SJSA1 (cell line): ENCODE data around the gene HRK. TPM values are rescaled to one million over a fixed set of nuclear protein-coding genes. Genes with fewer than 3 reads are reported as not detected.
A peak's percentile ranks its signal among the peaks of the same experiment; 100 is the strongest.

Experiments used
- DNase-seq, 2 experiments: peaks; one replicate each; pipeline ENCODE4 v3.0.0-alpha.2; 2015 to 2020; ENCODE audit warnings: low spot score in 2 of 2, low read depth in 1 of 2
- H3K27ac ChIP-seq: fragments of 250-450 bp; sonication (Bioruptor Pico); 2 replicates; pipeline ENCODE4 v1.5.1; 2020; ENCODE audit warnings: mild to moderate bottlenecking, moderate library complexity
- H3K27me3 ChIP-seq: fragments of 250-450 bp; sonication (Bioruptor Pico); replicated peaks from 2 replicates; pipeline ENCODE4 v1.5.1; 2020; ENCODE audit warnings: mild to moderate bottlenecking, moderate library complexity
- H3K36me3 ChIP-seq: fragments of 250-450 bp; sonication (Bioruptor Pico); 2 replicates; pipeline ENCODE4 v1.5.1; 2020; ENCODE audit warnings: mild to moderate bottlenecking
- H3K4me1 ChIP-seq: fragments of 250-450 bp; sonication (Bioruptor Pico); replicated peaks from 2 replicates; pipeline ENCODE4 v1.6.1; 2021; ENCODE audit warnings: mild to moderate bottlenecking
- H3K4me3 ChIP-seq: fragments of 250-450 bp; sonication (Bioruptor Pico); 2 replicates; pipeline ENCODE4 v1.5.1; 2020; ENCODE audit warnings: mild to moderate bottlenecking
- H3K9me3 ChIP-seq: fragments of 250-450 bp; sonication (Bioruptor Pico); replicated peaks from 2 replicates; pipeline ENCODE4 v1.5.1; 2020; ENCODE audit warnings: mild to moderate bottlenecking
- total RNA-seq: library from RNA; depleted of rRNA; stranded (reverse); fragments of >200 nt; shearing (Covaris generic); gene quantifications from 2 replicates; pipeline ENCODE4 v1.2.3, GENCODE V29; 2014

HRK gene
- total RNA-seq, 1 experiment from 2014 or later = not detected

DNA sequence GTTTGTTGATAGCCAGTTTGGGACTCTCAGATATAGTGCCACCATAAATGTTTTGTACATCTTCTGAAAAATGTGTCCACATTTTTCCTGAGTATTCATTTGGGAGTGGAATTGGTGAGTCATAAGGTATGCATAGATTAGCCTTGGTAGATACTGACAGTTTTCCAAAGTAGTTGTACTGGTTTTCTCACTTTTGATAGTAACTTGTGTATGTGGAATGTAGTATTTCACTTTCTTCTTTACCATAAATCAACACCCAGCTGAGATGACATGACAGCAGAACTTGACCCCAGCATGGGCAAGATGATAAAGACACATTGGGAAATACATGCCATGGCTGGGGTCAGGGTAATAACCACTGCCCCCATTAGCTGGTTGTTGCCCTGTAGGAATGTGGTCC is 34.9 kb upstream of the HRK start:
- 0 out of 2 replicates have a peak, but pooled peaks cover 4% of the 10 kb centered on the region for H3K9me3 ChIP-seq
- H3K4me1 ChIP-seq = peaks cover 17% of the 10 kb centered on the region
- H3K27me3 ChIP-seq = no peaks in the 10 kb centered on the region
- no peak overlapping the region for H3K27ac ChIP-seq
- no peak for DNase-seq
- H3K4me3 ChIP-seq = no peak overlapping the region
- H3K36me3 ChIP-seq = peaks cover 38% of the 10 kb centered on the region

DNA sequence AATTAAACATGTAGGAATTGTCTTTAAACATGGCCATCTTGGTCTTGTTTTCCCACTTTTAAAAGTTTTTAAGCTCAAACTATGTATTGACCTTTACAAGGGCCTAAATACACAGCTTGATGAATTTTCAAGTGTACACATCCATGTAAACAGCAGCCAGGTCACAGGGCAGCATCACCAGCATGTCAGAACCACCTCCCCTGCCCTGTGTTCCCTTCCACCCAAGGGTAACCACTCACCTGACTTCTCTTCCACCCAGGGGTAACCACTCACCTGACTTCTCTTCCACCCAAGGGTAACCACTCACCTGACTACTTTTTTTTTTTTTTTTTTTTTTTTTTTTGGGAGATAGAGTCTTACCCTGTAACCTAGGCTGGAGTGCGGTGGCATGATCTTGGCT is 34.1 kb upstream of the HRK start:
- H3K36me3 ChIP-seq = peaks cover 42% of the 10 kb centered on the region
- H3K9me3 ChIP-seq = 0 out of 2 replicates have a peak, but pooled peaks cover 4% of the 10 kb centered on the region
- no peak overlapping the region for H3K27ac ChIP-seq
- DNase-seq = no peak
- H3K4me1 ChIP-seq = peaks cover 17% of the 10 kb centered on the region
- H3K4me3 ChIP-seq = no peak overlapping the region
- no peaks in the 10 kb centered on the region for H3K27me3 ChIP-seq

DNA sequence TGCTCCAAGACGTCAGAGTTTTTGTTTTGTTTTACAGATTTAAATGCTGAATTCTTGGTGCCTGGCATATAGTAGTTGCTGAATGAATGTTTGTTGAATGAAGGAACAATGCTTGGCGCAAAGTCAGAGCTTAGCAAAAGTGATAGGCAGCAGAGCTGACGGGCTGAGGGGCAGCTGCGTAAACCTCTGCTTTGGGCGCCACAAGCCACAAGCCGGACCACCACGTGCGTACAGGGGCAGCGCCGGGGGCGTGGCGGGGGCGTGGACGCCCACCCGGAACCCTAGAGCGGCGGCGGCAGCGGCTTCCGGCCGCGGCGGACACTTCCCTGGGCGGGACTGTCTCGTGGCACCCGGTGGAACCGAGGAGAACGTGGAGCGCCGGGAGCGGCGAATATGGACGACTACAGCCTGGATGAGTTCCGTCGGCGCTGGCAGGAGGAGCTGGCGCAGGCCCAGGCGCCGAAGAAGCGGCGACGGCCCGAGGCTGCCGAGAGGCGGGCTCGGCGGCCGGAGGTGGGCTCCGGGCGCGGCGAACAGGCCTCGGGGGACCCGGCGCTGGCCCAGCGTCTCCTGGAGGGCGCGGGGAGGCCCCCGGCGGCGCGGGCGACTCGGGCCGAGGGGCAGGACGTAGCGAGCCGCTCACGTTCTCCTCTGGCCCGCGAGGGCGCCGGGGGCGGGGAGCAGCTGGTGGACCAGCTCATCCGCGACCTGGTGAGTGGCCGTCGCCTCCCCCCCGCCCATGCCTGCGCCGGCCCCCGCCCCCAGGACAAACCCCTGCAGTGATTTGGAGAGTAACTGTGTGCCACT is 29.6 kb upstream of the HRK start, which contains the start of gene FBXW8:
Gene FBXW8 (plus strand): TSS at position 306 of the 807 bp plus-strand sequence. CDS start 88 bp downstream, at position 394.
- Histone ChIP-seq H3K36me3 (peaks cover 15% of the 10 kb centered on the region), H3K9me3 (0 out of 2 replicates have a peak, but pooled peaks cover 2% of the 10 kb centered on the region), H3K27me3 (no peaks in the 10 kb centered on the region; the same call in 1 of the 2 replicates), H3K27ac (peak within 1 kb of the TSS; percentile 78), H3K4me3 (peak within 1 kb of the TSS; percentile 98), H3K4me1 (peaks cover 2% of the 10 kb centered on the region)
- DNase-seq = peak; percentile 74 to 86

DNA sequence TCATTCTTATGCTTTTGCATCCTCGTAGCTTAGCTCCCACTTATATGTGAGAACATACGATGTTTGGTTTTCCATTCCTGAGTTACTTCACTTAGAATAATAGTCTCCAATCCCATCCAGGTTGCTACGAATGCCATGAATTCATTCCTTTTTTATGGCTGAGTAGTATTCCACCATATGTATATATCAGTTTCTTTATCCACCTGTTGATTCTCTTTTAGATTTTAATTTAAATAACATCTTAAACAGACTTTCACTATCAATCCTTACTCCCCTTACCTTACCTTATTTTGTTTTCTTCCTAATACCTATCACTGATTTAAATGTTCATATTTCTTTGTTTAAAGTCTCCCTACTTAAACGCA is 29.0 kb upstream of the HRK start:
- no peak overlapping the region for H3K27ac ChIP-seq

DNA sequence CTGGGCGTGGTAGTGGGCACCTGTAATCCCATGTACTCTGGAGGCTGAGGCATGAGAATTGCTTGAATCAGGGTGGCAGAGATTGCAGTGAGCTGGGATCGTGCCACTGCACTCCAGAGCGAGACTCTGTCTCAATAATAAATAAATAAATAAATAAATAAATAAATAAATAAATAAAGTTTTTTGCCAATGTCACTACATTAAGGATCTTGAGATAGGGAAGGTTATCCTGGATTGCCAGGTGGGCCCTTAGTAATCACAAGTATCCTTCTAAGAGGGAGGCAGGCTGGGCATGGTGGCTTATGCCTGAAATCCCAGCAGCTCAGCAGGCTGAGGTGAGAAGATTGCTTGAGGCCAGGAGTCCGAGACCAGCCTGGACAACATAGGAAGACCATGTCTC is 25.0 kb upstream of the HRK start:
- DNase-seq = no peak
- Histone ChIP-seq H3K27ac (no peak overlapping the region), H3K9me3 (no peaks in the 10 kb centered on the region; the same call in 1 of the 2 replicates), H3K4me3 (no peak overlapping the region), H3K36me3 (peaks cover 4% of the 10 kb centered on the region), H3K4me1 (no peaks in the 10 kb centered on the region), H3K27me3 (peaks cover 8% of the 10 kb centered on the region; the same call in 1 of the 2 replicates)

More for the DNA sequence above, 29.0 kb upstream of the HRK start:
- Histone ChIP-seq H3K4me1 (no peaks in the 10 kb centered on the region), H3K9me3 (no peaks in the 10 kb centered on the region), H3K27me3 (no peaks in the 10 kb centered on the region; the same call in 1 of the 2 replicates), H3K36me3 (peaks cover 12% of the 10 kb centered on the region), H3K4me3 (peak overlapping the region; percentile 98)
- no peak for DNase-seq

DNA sequence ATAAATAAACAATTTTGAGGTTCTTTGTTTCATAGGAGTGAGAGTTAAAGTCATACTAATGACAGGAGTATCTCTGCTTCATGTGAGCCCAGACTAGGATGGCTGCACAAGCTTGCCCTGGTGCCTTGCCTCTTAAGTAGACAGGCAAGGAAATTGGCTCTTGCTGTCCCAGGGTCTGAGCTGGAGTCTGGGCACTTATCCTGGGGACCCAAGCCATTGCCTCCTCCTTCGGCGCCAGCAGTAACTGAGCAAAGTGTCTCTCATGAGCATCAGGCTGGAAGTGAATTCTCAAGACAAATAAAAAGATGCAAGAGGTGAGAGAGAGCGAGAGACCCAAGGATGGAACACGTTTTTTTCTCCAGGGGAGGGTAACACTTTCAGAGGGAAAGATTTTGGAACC is 22.6 kb upstream of the HRK start:
- Histone ChIP-seq H3K27ac (no peak overlapping the region), H3K4me1 (no peaks in the 10 kb centered on the region), H3K4me3 (no peak overlapping the region), H3K36me3 (no peaks in the 10 kb centered on the region), H3K9me3 (no peaks in the 10 kb centered on the region; the same call in 1 of the 2 replicates), H3K27me3 (0 out of 2 replicates have a peak, but pooled peaks cover 8% of the 10 kb centered on the region)
- no peak for DNase-seq

DNA sequence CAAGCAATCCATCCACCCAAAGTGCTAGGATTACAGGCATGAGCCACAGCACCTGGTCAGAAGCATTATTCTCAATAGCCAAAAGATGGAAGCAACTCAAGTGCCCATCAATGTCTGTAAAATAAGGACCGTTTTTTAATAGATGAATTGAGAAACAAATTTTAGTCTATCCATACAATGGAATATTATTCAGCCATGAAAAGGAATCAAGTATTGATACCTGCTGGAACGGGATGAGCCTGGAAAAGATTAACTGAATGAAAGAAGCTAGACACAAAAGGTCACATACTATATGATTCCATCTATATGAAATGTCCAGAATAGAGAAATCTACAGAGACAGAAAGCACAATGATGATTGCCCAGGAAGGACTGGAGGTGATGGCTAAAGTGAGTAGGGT is 20.4 kb upstream of the HRK start:
- no peaks in the 10 kb centered on the region for H3K36me3 ChIP-seq
- H3K9me3 ChIP-seq = no peaks in the 10 kb centered on the region; the same call in 1 of the 2 replicates
- DNase-seq = no peak
- no peak overlapping the region for H3K27ac ChIP-seq
- H3K4me1 ChIP-seq = no peaks in the 10 kb centered on the region
- no peak overlapping the region for H3K4me3 ChIP-seq
- H3K27me3 ChIP-seq = 0 out of 2 replicates have a peak, but pooled peaks cover 13% of the 10 kb centered on the region

DNA sequence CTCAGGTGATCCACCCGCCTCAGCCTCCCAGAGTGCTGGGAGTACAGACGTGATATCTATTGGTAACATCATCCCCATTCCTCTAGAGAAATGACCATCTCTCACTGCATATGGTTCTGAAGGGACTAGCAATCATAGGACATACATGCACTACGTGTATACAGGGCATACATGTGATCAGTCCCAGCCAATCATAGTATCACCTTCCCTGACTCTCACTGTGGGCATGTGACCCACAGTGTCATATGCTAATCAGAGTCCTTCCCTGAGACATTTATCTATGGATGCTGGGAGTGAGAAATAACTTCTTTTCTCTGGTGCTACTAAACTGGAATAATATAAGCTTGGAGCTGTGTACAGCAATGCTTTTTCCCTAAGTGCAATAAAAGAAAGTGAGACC is 17.4 kb upstream of the HRK start:
- Histone ChIP-seq H3K27ac (no peak overlapping the region), H3K4me3 (no peak overlapping the region), H3K36me3 (no peaks in the 10 kb centered on the region), H3K27me3 (0 out of 2 replicates have a peak, but pooled peaks cover 13% of the 10 kb centered on the region), H3K9me3 (no peaks in the 10 kb centered on the region; the same call in 1 of the 2 replicates), H3K4me1 (no peaks in the 10 kb centered on the region)
- DNase-seq = no peak

DNA sequence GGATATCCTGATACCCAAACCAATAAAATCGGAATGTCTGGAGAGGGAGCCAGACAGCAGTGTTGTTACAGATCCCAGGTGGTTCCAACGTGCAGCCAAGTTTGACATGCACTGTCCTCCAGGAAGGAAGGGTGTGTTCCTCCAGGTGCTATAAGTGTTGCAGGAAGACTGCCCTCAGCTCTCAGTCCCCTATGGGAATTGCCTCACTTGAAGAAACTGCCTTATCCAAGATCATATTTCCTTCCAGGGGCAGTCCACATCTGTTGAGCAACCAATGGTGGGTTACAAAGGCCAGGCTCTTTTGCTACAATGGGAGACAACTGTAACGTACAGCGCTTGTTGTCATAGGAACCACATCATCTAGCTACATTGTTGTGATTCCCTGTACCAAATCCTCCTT is 16.2 kb upstream of the HRK start:
- 0 out of 2 replicates have a peak, but pooled peaks cover 13% of the 10 kb centered on the region for H3K27me3 ChIP-seq
- H3K27ac ChIP-seq = no peak overlapping the region
- H3K4me1 ChIP-seq = no peaks in the 10 kb centered on the region
- H3K9me3 ChIP-seq = no peaks in the 10 kb centered on the region; the same call in 1 of the 2 replicates
- H3K4me3 ChIP-seq = no peak overlapping the region
- H3K36me3 ChIP-seq = no peaks in the 10 kb centered on the region
- DNase-seq = no peak

DNA sequence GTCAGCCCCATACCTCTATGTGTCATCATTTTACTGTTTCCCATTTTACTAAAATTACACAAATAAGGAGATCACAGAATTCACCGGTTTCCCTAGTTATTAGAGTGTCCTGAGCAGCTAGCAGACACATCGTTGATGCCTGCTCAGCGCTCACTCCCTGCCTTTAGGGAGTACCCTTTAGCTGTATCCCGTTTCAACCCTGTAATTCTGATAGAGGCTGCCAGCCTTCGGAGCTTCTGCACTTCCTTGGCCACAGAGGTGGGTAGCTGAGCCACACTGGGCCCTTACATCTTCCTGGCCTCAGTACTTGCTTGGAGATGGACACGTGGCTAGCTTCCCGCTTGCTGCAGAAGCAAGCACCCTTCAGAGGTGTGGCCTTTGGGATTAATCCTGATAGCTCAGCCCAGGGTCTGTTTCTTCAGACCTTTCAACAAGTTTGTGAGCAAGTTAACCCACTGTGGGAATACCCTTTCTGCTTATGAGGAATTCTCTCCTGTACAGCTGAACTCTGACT is 15.2 kb upstream of the HRK start:
- Histone ChIP-seq H3K36me3 (no peaks in the 10 kb centered on the region), H3K27ac (no peak overlapping the region), H3K4me3 (no peak overlapping the region), H3K9me3 (no peaks in the 10 kb centered on the region; the same call in 1 of the 2 replicates), H3K4me1 (no peaks in the 10 kb centered on the region), H3K27me3 (peaks cover 6% of the 10 kb centered on the region; the same call in 1 of the 2 replicates)
- no peak for DNase-seq

DNA sequence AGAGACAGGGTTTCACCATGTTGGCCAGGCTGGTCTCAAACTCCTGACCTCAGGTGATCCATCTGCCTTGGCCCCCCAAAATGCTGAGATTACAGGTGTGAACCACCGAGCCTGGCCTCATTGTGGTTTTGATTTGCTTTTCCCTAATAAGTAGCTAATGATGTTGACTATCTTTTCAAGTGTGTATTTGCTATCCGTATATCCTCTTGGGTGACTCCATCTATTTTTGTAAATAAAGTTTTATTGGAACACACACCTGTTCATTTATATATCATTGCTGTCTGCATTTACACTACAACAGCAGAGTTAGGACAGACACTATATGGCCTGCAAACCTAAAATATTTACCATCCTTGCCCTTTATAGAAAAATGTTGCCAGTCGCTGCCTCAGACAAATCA is 13.7 kb upstream of the HRK start:
- H3K4me1 ChIP-seq = no peaks in the 10 kb centered on the region
- no peak overlapping the region for H3K4me3 ChIP-seq
- peaks cover 15% of the 10 kb centered on the region for H3K27me3 ChIP-seq
- no peak for DNase-seq
- no peak overlapping the region for H3K27ac ChIP-seq
- no peaks in the 10 kb centered on the region for H3K9me3 ChIP-seq
- no peaks in the 10 kb centered on the region for H3K36me3 ChIP-seq

DNA sequence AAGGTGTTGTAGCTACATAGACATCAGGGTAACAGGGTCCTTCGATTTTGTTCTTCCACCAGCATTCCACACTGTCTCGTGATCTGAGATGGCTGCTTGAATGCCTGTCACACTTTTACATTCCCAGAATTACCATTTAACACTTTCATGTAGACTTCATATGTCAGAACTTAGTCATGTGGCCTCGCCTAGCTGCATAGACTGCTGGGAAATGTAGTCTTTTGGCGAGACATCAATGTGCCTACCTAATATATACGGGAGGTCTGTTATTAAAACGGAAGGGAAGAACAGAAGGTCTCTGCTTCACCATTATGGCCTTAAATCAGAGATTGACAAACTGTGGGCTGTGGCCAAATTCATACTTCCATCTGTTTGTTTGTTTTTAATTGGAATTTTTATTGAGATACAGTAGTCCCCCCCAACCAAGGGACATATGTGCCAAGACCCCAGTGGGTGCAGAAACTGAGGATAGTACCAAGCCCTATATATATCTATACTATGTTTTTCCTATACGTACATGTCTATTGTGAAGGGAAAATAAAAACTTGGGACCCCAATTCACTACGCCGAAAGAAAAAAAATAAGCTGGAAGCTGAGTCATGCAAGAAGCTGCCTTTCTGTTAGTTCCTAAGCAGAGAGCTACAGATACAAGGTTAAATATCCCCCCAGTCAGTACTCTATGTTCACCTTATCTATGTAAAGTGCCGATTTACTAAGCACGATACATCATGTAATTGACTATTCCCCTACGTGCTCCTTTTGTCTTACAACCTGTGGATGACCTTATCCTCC is 11.3 kb upstream of the HRK start:
- no peak for DNase-seq
- Histone ChIP-seq H3K4me1 (no peaks in the 10 kb centered on the region), H3K27me3 (peaks cover 23% of the 10 kb centered on the region), H3K9me3 (no peaks in the 10 kb centered on the region), H3K4me3 (no peak overlapping the region), H3K27ac (no peak overlapping the region), H3K36me3 (no peaks in the 10 kb centered on the region)

DNA sequence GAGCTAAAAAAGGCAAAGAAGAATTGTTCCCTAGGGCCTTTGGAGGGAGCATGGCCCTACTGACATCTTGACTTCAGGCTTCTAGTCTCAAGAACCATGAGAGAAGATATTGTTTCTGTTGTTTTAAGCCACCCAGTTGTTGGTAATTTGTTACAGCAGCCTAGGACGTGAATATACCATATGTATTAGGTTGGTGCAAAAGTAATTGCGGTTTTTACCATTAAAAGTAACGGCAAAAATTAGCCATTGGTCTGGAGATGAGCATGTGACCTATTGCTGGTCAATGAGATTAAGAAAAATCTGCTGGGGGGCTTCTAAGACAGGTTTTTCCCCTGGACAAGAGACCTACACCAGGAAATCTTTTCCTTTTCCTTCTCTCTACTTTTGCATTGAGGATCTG is 9.8 kb upstream of the HRK start:
- H3K4me1 ChIP-seq = no peaks in the 10 kb centered on the region
- no peak overlapping the region for H3K27ac ChIP-seq
- H3K36me3 ChIP-seq = no peaks in the 10 kb centered on the region
- H3K27me3 ChIP-seq = peaks cover 29% of the 10 kb centered on the region
- H3K4me3 ChIP-seq = no peak overlapping the region
- H3K9me3 ChIP-seq = no peaks in the 10 kb centered on the region
- no peak for DNase-seq
